OCI-LY3 (cell line): ENCODE results near the gene GARNL3.

ENCODE experiments used
- EZH2phosphoT487 ChIP-seq: fragments of 200-600 bp; shearing (Covaris generic); IDR thresholded peaks from 2 replicates; pipeline ENCODE4 v1.6.1; 2018; ENCODE audit warnings: antibody characterized with exemption, mixed run types, low read depth
- TF ChIP-seq, protein P1 (sequence below): fragments of 200-600, 300-600 bp; sonication (generic); IDR thresholded peaks from 2 replicates; pipeline ENCODE4 v1.5.1; 2014; ENCODE audit warnings: antibody characterized with exemption, low read length, low read depth

DNA sequence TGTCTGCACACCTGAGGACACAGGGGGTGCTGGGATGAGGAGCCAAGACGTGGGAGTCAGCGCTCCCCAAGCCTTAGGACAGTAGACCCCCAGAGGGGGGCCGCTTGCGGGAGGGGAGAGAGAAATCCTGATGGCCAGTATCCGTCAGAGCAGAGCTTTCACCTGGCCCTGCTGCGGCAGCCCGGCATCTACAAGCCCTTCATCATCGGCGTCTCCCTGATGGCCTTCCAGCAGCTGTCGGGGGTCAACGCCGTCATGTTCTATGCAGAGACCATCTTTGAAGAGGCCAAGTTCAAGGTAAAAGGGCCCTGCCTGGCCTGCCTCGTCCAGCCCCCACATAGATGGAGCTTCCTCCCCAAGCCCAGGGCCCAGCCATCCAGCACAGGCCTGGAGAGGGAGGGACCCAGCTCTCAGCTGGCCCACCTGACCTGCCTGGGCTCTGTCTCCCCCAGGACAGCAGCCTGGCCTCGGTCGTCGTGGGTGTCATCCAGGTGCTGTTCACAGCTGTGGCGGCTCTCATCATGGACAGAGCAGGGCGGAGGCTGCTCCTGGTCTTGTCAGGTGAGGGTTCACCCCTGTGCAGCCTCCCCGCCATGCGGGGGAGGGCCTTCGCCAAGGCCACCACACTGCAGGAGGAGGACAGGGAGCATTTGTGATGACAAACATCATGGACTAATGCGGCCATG is 139.1 kb downstream of the GARNL3 start:
- TF ChIP-seq, protein P1, sequence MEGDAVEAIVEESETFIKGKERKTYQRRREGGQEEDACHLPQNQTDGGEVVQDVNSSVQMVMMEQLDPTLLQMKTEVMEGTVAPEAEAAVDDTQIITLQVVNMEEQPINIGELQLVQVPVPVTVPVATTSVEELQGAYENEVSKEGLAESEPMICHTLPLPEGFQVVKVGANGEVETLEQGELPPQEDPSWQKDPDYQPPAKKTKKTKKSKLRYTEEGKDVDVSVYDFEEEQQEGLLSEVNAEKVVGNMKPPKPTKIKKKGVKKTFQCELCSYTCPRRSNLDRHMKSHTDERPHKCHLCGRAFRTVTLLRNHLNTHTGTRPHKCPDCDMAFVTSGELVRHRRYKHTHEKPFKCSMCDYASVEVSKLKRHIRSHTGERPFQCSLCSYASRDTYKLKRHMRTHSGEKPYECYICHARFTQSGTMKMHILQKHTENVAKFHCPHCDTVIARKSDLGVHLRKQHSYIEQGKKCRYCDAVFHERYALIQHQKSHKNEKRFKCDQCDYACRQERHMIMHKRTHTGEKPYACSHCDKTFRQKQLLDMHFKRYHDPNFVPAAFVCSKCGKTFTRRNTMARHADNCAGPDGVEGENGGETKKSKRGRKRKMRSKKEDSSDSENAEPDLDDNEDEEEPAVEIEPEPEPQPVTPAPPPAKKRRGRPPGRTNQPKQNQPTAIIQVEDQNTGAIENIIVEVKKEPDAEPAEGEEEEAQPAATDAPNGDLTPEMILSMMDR = no peak
- TF ChIP-seq EZH2phosphoT487 = no peak
